Measurements from ENCODE around the gene CELA2B. TPM values are rescaled to one million over a fixed set of nuclear protein-coding genes. Genes with fewer than 3 reads are reported as not detected.

CELA2B gene
- total and polyA plus RNA-seq, 5 donors: not detected

DNA sequence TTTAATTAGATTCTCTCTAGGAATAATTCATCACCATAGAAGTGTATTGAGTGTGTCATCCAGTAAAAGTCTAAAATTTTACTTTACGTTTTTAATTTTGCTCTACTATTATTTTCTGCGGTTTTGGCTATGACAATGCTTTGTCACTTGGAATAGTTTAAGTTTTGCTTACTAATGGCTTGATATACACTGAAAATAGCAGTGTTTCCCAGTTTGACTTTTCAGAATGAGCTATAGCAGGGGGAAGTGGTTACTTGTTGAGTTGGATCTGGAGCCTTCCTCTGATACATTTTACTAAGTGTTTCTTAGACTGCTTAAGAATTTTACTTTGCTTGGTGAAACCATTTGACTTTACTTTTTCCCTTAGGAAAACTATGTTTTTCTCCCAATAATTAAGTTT lies 55.8 kb downstream of the CELA2B start:
- Histone ChIP-seq H3K9me3 (ENCODE audit: control insufficient read depth, low read length) (no peaks in the 10 kb centered on the region), H3K27ac (ENCODE audit: low read length) (no peak overlapping the region), H3K4me1 (ENCODE audit: control insufficient read depth, insufficient read depth, low read length) (no peaks in the 10 kb centered on the region), H3K27me3 (ENCODE audit: control insufficient read depth, insufficient read depth) (no peaks in the 10 kb centered on the region), H3K4me3 (ENCODE audit: low read length) (no peak overlapping the region)
- ATAC-seq (no peak), DNase-seq (no peak)
- 79% methylated on average over 2 of the region's 2 CpGs for WGBS
- intact Hi-C loops (cut with DNase I): no loop called here

DNA sequence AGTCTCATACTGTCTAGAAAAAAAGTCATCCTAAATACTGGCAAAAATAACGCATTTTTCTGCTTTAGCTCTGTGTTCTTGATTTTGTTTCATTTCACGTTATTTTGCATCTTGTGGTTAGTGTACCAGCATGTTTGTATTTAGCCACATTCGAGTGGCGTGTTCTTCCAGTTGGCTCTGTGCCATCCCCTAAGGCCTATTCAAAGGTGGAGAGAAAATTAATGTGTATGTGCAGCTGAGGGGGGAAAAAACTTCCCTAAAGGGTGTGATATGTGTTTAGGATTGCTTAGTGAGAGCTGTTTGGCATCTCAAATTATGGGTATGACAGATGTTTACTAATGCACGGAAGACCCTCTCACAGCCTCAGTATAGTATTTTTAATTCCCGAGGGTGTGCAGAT lies 62.9 kb downstream of the CELA2B start:
- WGBS: 66% methylated on average over 6 of the region's 6 CpGs
- H3K27me3 ChIP-seq (ENCODE audit: control insufficient read depth, insufficient read depth): no peaks in the 10 kb centered on the region
- no peak for DNase-seq
- intact Hi-C loops (cut with DNase I): no loop called here
- H3K4me3 ChIP-seq (ENCODE audit: low read length): no peak overlapping the region
- H3K4me1 ChIP-seq (ENCODE audit: control insufficient read depth, insufficient read depth, low read length): no peaks in the 10 kb centered on the region
- no peaks in the 10 kb centered on the region for H3K9me3 ChIP-seq (ENCODE audit: control insufficient read depth, low read length)
- no peak overlapping the region for H3K27ac ChIP-seq (ENCODE audit: low read length)
- no peak for ATAC-seq

DNA sequence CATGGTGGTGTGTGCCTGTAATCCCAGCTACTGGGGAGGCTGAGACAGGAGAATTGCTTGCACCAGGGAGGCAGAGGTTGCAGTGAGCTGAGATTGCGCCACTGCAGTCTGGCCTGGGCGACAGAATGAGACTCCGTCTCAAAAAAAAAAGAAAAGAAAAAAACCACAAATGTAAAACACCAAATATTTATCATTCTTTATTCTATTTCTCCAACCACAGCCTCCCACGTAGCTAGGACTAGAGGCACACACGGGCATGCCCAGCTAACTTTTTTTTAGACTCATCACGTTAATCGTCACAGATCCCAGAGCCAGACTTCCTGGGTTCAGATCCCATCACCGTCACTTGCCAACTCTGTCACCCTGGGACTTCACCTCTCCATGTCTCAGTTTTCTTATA lies 64.3 kb downstream of the CELA2B start:
- intact Hi-C loops (cut with DNase I): no loop called here
- 92% methylated on average over 8 of the region's 8 CpGs for WGBS
- DNase-seq (no peak), ATAC-seq (no peak)
- no peak overlapping the region for H3K4me3 ChIP-seq (ENCODE audit: low read length)
- H3K27ac ChIP-seq (ENCODE audit: low read length): no peak overlapping the region
- no peaks in the 10 kb centered on the region for H3K9me3 ChIP-seq (ENCODE audit: control insufficient read depth, low read length)
- H3K4me1 ChIP-seq (ENCODE audit: control insufficient read depth, insufficient read depth, low read length): no peaks in the 10 kb centered on the region
- H3K27me3 ChIP-seq (ENCODE audit: control insufficient read depth, insufficient read depth): no peaks in the 10 kb centered on the region

Other genes with a start within 250 kb of the CELA2B start
- gene FHAD1, start 228.9 kb upstream of the CELA2B start, total RNA-seq: 1 to 10 TPM in 1 of 4 donors, under 1 TPM in 2, not detected in 1; 0.06 to 1.0 (median 0.09) TPM
- 0.25 TPM for gene FHAD1, start 228.9 kb upstream of the CELA2B start, polyA plus RNA-seq
- 10 to 100 TPM; 10.8 to 17.7 (median 14.0) TPM for gene EFHD2, start 66.2 kb upstream of the CELA2B start, total RNA-seq
- gene EFHD2, start 66.2 kb upstream of the CELA2B start, polyA plus RNA-seq: 12.9 TPM
- 1 to 10 TPM in 1 of 4 donors, not detected in 3; 1.1 TPM for gene CTRC, start 37.7 kb upstream of the CELA2B start, total RNA-seq
- not detected for gene CTRC, start 37.7 kb upstream of the CELA2B start, polyA plus RNA-seq
- not detected for gene CELA2A, start 19.4 kb upstream of the CELA2B start, total RNA-seq
- not detected for gene CELA2A, start 19.4 kb upstream of the CELA2B start, polyA plus RNA-seq
- 10 to 100 TPM in 3 of 4 donors, 1 to 10 TPM in 1; 8.1 to 14.2 (median 13.1) TPM for gene CASP9, start 48.1 kb downstream of the CELA2B start, total RNA-seq
- 12.8 TPM for gene CASP9, start 48.1 kb downstream of the CELA2B start, polyA plus RNA-seq
- 10 to 100 TPM; 16.2 to 22.6 (median 18.7) TPM for gene DNAJC16, start 50.7 kb downstream of the CELA2B start, total RNA-seq
- gene DNAJC16, start 50.7 kb downstream of the CELA2B start, polyA plus RNA-seq: 5.4 TPM
- under 1 TPM in 2 of 4 donors, not detected in 2; 0.12 to 0.40 TPM for gene AGMAT, start 108.9 kb downstream of the CELA2B start, total RNA-seq
- gene AGMAT, start 108.9 kb downstream of the CELA2B start, polyA plus RNA-seq: 0.07 TPM
- 10 to 100 TPM; 23.1 to 27.0 (median 25.4) TPM for gene DDI2, start 141.4 kb downstream of the CELA2B start, total RNA-seq
- 9.8 TPM for gene DDI2, start 141.4 kb downstream of the CELA2B start, polyA plus RNA-seq
- gene PLEKHM2, start 208.2 kb downstream of the CELA2B start, total RNA-seq: 10 to 100 TPM; 72.1 to 85.1 (median 76.1) TPM
- 71.8 TPM for gene PLEKHM2, start 208.2 kb downstream of the CELA2B start, polyA plus RNA-seq

Measured in right cardiac atrium (tissue), 5 donors.